Erythroblast (primary cell): ENCODE data around the gene LAMA4.

Experiments used
- GATA1 ChIP-seq: IDR thresholded peaks from 2 replicates; pipeline ENCODE4 v1.6.1; 2011; ENCODE audit warnings: low read depth, mild to moderate bottlenecking, control low read depth, low read length, moderate library complexity
- POLR2A ChIP-seq: IDR thresholded peaks from 2 replicates; pipeline ENCODE4 v1.6.1; 2011; ENCODE audit warnings: mild to moderate bottlenecking, low read length

DNA sequence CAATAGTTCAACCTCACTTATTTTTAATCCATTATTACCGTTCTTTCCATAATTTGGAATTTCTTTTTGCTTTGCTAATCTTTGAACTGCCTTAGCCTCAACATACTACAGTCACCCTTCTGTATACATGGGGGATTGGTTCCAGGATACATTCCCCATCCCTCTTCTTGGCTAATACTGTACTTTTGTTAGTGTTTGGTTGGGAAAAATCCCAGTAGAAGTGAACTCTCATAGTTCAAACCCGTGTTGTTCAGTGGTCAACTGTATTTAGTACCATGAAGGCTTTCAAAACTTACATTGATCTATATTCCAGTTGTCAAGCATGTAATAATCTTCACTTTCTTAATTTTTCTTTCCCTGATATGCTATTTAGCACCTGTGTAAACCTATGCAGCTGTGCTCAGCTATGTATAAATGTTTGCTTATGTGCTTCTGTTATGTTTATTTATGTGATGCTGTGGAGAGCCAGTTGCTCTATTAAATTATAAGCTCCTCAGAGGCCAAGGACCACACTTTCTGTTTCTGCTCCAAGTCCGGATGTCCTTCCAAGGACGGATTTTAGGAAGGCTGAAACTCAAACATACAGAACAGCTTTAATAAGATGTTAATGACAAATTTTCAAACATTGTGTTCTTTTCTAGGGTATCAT lies 33.3 kb upstream of the LAMA4 start:
- TF ChIP-seq POLR2A: no peak
- TF ChIP-seq GATA1: no peak
